Hematopoietic multipotent progenitor cell (in vitro differentiated cells): Measurements from ENCODE around the gene RAB30. TPM values are rescaled to one million over a fixed set of nuclear protein-coding genes. Genes with fewer than 3 reads are reported as not detected.
A peak's percentile ranks its signal among the peaks of the same experiment; 100 is the strongest.

Experiments
- DNase-seq, 3 donors: peaks; one replicate each; pipeline ENCODE4 v3.0.0-alpha.2; 2011 to 2015; ENCODE audit warnings: low read depth in 2 of 3, low spot score in 2 of 3
- total RNA-seq: library from RNA; depleted of rRNA; stranded (reverse); fragments of >200 nt; gene quantifications from one replicate; pipeline ENCODE4 v1.2.3, GENCODE V29; 2012

RAB30 gene
- total RNA-seq, 1 donor = 0.81 TPM

DNA sequence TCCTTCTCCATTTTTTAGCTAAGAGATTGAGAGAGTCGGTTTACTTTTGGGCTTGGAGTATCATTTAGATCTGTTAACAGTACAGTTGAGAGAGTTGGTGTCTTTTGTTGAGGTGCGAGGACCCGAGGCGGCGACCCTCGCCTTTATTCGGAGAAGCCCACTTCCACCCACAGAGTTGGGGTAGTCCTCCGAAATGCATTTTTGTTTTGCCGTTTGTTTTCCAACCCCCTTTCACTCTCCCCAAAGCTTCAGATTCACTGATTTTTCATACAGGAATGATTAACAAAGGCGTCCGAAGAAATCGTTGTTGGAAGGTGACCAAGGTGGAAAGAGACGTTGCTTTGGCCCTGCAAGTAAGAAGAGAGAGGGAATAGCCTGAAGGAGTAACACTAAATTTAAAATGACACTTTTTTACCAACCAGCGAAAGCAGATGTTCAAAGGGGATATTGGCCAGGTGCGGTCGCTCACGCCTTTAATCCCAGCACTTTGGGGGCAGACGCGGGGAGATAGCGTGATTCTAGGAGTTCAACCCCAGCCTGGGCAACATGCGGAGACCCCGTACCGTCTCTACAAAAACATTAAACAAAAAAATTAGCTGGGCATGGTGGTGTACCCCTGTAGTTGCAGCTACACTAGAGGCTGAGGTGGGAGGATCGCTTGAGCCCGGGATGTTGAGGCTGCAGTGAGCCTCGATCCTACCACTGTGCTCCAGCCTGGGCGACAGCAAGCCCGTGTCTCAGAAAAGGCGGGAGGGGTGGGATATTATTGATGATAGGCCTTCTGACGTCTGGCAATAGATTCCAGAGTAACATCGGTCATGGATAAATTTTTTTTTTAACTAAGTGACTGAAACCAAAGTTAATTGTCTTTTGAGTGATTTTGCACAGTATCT lies 899 bp upstream of the RAB30 start:
- peak in 1 of 3 donors; percentile 12 for DNase-seq

GRCh38 chr11:83070731-83071566 lies 748 bp downstream of the RAB30 start:
- DNase-seq = peak in 1 of 3 donors; percentile 35

- no peak for DNase-seq
These were observed 1.5 kb downstream of the RAB30 start for GRCh38 chr11:83070044-83070701.

- no peak for DNase-seq
These were observed 2.2 kb downstream of the RAB30 start for GRCh38 chr11:83069441-83070043.

GRCh38 chr11:83068568-83068967 lies 3.1 kb downstream of the RAB30 start:
- no peak for DNase-seq

DNA sequence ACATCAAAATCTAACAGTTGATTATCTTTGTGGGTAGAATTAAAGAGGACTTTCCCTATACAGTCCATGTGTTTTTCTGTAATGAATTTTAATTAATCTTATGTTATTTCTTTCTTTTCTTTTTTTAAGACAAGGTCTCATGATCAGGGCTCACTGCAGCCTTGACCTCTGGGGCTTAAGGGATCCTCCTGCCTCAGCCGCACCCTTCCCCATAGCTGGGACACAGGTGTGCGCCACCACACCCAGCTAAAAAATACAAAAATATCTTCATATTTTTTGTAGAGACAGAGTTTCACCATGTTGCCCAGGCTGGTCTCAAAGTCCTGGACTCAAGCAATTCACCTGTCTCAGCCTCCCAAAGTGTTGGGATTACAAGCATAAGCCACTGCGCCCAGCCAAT lies 7.7 kb downstream of the RAB30 start:
- no peak for DNase-seq

DNA sequence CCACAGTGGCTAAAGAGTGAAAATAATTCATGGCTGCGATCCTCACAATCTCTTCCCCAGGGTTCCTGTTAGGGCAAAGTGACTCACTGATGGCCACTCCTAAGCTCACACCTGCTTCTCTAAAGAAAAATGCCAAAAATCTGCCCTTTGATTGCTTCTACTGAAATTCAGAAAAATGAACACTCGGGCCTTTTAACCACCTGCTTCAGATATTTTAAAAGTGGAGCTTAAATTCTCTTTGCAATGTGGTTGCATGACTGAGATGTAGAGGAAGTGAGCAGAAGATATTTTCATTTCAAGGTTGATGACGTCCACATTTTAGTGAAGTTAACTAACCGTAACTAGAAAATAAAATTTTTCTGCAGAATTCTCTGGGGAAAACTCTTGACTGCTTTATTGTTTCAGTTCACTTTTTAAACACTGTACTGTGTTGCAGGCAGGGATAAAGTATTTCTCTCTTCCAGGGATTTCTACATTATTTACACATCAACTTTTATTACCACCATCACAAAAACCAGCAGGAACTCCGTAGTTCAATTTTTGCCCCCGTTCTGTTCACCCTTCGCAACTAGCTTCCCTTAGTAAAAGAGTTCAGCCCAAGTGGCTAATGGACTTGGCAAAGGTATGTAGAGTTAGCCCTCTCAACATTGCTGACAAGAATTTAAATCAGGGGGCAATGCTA lies 8.5 kb downstream of the RAB30 start:
- peak in 1 of 3 donors; percentile 15 for DNase-seq

DNA sequence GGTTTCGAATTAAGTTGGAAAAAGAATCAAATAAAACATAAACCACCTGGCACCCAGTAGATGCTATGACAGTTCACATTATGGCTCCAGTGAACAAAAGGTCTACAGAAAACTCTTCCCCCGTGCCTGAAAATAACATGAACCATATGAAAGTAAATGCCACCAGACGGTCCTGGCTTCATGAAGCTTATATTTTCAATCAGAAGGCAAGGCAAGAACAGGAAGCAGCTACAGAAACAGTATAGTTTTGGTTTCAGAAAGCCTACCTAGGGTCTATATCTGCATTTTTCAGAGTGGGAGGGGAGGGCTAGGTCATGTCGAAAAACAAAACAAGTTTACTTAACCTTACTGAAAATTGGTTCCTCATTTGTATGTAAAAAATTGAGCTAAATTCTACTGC lies 9.8 kb downstream of the RAB30 start:
- peak in 1 of 3 donors; percentile 19 for DNase-seq

- no peak for DNase-seq
These were observed 10.7 kb downstream of the RAB30 start for GRCh38 chr11:83060965-83061364.

DNA sequence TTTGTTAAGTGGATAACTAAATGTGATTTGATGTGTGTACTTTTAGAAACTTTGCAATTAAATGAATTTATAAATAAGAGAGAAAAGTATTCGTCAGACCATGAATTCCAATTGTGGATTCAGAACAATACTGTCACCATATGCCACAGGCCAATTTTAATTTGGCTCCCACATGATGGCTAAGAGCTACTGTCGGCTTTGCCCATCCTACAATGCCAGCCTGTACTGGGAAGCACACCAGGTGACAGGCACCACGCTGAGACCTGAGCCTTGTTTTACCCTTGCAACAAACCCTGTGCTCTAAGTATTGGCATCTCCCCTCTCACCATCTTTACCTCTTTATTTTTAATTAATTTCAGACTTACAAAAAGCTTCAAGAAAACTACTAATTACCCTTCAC lies 14.0 kb downstream of the RAB30 start:
- DNase-seq = no peak

DNA sequence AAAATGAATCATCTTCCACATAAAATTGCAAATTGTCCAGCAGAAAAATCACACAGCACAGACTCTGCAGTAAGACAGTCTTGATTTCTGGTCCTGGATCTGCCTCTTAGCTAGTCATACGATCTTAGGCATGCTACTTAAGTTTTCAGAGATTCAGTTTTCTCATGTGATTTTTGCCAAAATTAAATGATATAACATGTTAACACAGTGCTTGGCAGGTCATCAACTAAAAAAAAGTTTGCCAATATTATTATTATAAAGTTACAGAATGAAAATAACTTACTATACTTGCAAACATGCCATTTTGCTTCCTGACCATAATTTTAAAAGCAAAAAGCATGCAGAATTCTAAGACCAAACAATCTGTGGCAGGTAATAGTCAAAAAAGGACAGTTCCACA lies 15.1 kb downstream of the RAB30 start:
- no peak for DNase-seq

GRCh38 chr11:83056204-83056603 lies 15.5 kb downstream of the RAB30 start:
- no peak for DNase-seq

- no peak for DNase-seq
These were observed 16.8 kb downstream of the RAB30 start for GRCh38 chr11:83054904-83055380.

DNA sequence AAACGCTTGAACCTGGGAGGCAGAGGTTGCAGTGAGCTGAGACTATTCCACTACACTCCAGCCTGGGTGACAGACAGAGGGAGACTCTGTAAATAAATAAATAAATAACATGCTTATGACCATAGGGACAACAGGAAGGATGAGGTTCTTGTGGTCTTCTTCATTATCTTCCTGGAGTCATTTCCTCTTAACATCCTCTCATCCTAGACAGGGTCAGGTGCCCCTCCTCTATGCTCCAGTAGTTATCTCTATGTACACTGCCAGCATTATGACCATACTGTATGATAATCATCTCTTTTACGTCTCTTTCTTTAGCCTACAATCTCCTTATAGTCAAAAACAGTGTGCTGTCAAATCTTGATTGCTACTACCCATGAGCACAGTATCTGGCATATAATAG lies 17.7 kb downstream of the RAB30 start:
- DNase-seq = no peak

DNA sequence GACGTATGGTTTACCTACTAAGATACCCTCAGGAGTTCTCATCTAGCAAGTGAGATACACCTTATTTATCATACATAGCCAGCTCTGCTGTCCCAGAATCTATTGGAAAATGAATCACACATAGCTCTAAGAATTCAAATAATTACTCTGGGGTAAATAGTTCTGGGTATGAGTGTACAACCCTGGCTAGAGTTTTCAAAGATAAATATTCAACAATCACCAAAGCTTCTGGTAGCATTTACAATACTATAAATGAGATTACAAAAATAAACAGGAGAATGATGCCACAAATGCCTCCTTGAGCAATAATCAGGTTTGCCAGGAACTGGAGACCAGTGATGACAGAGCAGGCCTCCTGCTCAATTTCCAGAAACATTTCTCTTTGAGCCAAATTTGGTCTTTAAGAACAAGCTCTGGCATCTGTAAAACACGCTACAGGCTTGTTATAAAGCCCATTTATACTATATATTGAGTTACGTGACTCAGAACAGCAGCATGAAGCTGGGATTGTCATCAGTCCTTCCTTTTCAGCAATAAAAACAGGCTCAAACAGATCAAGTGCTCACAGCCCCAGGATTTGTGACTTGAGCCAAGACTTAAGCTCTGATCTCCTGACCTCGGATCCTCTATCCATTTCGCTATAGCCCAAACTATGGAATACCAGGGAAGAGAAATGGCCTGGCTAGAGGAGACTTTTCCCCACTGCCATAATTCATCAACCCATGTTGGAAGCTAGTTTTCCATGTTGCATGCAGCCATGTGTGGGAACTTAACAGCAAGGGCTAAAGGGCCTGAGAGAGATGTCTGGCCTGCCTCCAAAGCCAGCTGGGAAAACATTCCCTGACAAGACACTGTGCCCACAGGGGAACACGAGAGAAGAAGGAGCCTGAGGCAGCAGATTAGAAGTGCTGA lies 19.7 kb downstream of the RAB30 start:
- DNase-seq = no peak

DNA sequence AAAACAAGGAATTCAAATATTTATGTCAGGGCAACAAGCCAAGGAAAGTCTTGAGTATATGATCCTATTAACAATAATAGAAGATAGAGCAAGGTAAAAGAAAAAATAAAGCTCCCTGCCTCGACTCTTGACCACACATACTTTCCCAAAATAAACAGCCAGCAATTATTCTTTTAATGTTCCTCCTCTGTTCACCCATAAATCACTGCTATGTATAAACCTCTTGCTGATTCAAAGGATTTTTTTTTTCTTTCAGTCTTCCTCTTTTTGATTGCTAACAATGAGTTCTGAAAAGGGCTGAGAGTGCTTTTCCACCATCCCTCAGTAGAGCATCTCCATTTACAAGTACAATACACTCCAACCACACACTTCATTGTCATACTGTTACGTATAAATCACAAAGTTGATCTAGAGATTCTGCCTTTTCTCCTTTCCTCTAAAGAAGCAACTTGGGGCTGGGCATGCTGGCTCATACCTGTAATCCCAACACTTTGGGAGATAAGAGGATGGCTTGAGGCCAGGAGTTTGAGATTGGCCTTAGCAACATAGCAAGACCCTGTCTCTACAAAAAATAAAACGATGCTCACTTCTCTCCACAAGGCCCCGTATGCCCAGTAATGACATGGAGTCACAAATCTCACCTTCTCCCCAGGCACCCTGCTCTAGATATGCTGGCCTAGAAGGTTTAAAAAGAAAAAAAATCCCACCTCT lies 24.0 kb downstream of the RAB30 start:
- no peak for DNase-seq

DNA sequence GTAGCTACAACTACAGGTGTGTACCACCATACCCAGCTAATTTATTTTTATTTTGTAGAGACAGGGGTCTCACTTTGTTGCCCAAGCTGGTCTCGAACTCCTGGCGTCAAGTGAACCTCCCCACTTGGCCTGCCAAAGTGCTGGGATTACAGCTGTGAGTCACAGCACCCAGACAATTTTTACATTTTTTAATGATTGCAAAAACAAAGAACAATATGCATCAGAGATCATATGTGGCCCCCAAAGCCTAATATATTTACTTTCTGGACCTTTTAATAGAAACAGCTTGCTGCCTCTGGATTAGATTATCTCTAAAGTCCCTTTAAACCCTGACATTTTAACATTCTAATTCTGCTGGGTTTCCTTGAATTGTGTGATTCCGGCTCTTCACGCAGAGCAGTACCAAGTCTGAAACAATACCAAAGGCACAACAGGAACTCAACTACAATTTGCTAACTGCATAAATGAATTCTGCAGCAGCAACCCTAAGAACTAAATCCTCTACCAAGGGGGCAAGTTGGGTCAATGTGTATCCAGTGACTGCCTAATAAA lies 25.0 kb downstream of the RAB30 start:
- no peak for DNase-seq
